CD4-positive, alpha-beta T cell (primary cell): ENCODE data around the gene RYR3. TPM values are rescaled to one million over a fixed set of nuclear protein-coding genes. Genes with fewer than 3 reads are reported as not detected.

Source experiments
- ATAC-seq: fragments of 200-7000 bp; cut with Tn5 transposase; one replicate; pipeline ENCODE4 v1.10.0; 2022; ENCODE audit warnings: mild to moderate bottlenecking; ENCODE audit not compliant: poor library complexity
- CTCF ChIA-PET: fragments of 350-600 bp; sonication (Branson Sonifier 250); formaldehyde crosslinking; loops from one replicate; lab custom pipeline; 2021; ENCODE audit warnings: antibody characterized with exemption, inconsistent platforms; lab: Charles Lee
- POLR2A ChIA-PET: fragments of 350-600 bp; sonication (Branson Sonifier 250); formaldehyde crosslinking; loops from one replicate; lab custom pipeline; 2021; ENCODE audit warnings: antibody characterized with exemption, inconsistent platforms; lab: Charles Lee
- DNase-seq, 14 experiments: peaks; one replicate each; pipeline ENCODE4 v3.0.0-alpha.2; 2013 to 2020; ENCODE audit warnings: mixed read lengths in 2 of 14
- H3K27ac ChIP-seq, 2 donors: one replicate each; pipeline versions ENCODE4 v1.5.1 to v1.7.0; 2013; ENCODE audit warnings: low read length in 2 of 2, low read depth in 1 of 2, mild to moderate bottlenecking in 1 of 2
- H3K27me3 ChIP-seq, 2 experiments: 1 replicate in 1 of 2; 2 replicates in 1 of 2; pipeline versions ENCODE4 v1.6.1 to v1.7.0; 2013; ENCODE audit warnings: low read length in 2 of 2, control low read depth in 1 of 2, mild to moderate bottlenecking in 1 of 2, moderate library complexity in 1 of 2; ENCODE audit not compliant: insufficient read depth in 2 of 2, control insufficient read depth in 1 of 2
- H3K36me3 ChIP-seq: one replicate; pipeline ENCODE4 v1.6.1; 2013; ENCODE audit warnings: low read length, control low read depth; ENCODE audit not compliant: insufficient read depth
- H3K4me1 ChIP-seq: one replicate; pipeline ENCODE4 v1.6.1; 2013; ENCODE audit warnings: low read length, control low read depth; ENCODE audit not compliant: insufficient read depth
- H3K4me3 ChIP-seq: one replicate; pipeline ENCODE4 v1.5.1; 2013; ENCODE audit warnings: mild to moderate bottlenecking, low read length, moderate library complexity
- H3K9me3 ChIP-seq, 2 experiments: 1 replicate in 1 of 2; 2 replicates in 1 of 2; pipeline versions ENCODE4 v1.6.1 to v1.7.0; 2013; ENCODE audit warnings: low read length in 2 of 2, mild to moderate bottlenecking in 2 of 2, control low read depth in 1 of 2, moderate library complexity in 1 of 2; ENCODE audit not compliant: control insufficient read depth in 1 of 2, insufficient read depth in 1 of 2
- H3K27ac Mint-ChIP-seq: one replicate; pipeline ENCODE4 v1.8.0; 2020; ENCODE audit warnings: mixed read lengths
- H3K27me3 Mint-ChIP-seq: one replicate; pipeline ENCODE4 v1.8.0; 2021; ENCODE audit warnings: mixed read lengths
- H3K36me3 Mint-ChIP-seq: one replicate; pipeline ENCODE4 v1.8.0; 2021; ENCODE audit warnings: low read depth, mixed read lengths
- H3K4me1 Mint-ChIP-seq: one replicate; pipeline ENCODE4 v1.8.0; 2021; ENCODE audit warnings: low read depth, mixed read lengths
- H3K4me3 Mint-ChIP-seq: one replicate; pipeline ENCODE4 v1.8.0; 2020; ENCODE audit warnings: mild to moderate bottlenecking, mixed read lengths
- H3K9me3 Mint-ChIP-seq: one replicate; pipeline ENCODE4 v1.8.0; 2020; ENCODE audit warnings: mixed read lengths
- CTCF ChIP-seq: fragments of 200-600 bp; IDR thresholded peaks from one replicate; pipeline ENCODE4 v1.8.0; 2022; ENCODE audit warnings: antibody characterized with exemption, mild to moderate bottlenecking
- intact Hi-C, 2 experiments: fragments of 100-400 bp; cut with DNase I in 1 of 2; cut with micrococcal nuclease in 1 of 2; formaldehyde crosslinking; loops; one replicate each; pipeline versions ENCODE4 v1.15.1 to v1.9.0; 2023 to 2025; cut with DNase I, micrococcal nuclease
- total RNA-seq, 174 experiments: library from RNA in 2 of 174; stranded (reverse) in 2 of 174; gene quantifications; one replicate each; pipeline ENCODE4 v1.2.3 and lab custom pipeline; 2021 to 2026

RYR3 gene
- total RNA-seq, 2 experiments from 2014 or later, result not detected

GRCh38 chr15:33539825-33540573, 229.2 kb downstream of the RYR3 start:
- H3K27ac ChIP-seq, result no peak overlapping the region
- H3K4me3 ChIP-seq, result no peak overlapping the region
- no peaks in the 10 kb centered on the region for H3K9me3 ChIP-seq
- H3K36me3 ChIP-seq, result no peaks in the 10 kb centered on the region
- no peaks in the 10 kb centered on the region for H3K36me3 Mint-ChIP-seq
- intact Hi-C loops, result no loop called here
- ChIA-PET CTCF (no interaction called here), POLR2A (no interaction called here)
- no peaks in the 10 kb centered on the region for H3K4me1 ChIP-seq
- no peak overlapping the region for H3K27ac Mint-ChIP-seq
- no peaks in the 10 kb centered on the region for H3K4me1 Mint-ChIP-seq
- no peak for TF ChIP-seq CTCF
- no peak overlapping the region for H3K4me3 Mint-ChIP-seq
- ATAC-seq, result no peak
- H3K9me3 Mint-ChIP-seq, result no peaks in the 10 kb centered on the region
- H3K27me3 Mint-ChIP-seq, result peaks cover 22% of the 10 kb centered on the region
- no peak for DNase-seq
- H3K27me3 ChIP-seq, result no peaks in the 10 kb centered on the region

GRCh38 chr15:33543957-33544356, 233.2 kb downstream of the RYR3 start:
- POLR2A ChIA-PET, result no interaction called here
- CTCF ChIA-PET, result no interaction called here

GRCh38 chr15:33545866-33546265, 235.1 kb downstream of the RYR3 start:
- Mint-ChIP-seq H3K9me3 (no peaks in the 10 kb centered on the region), H3K27ac (no peak overlapping the region), H3K4me1 (no peaks in the 10 kb centered on the region), H3K36me3 (no peaks in the 10 kb centered on the region), H3K4me3 (no peak overlapping the region), H3K27me3 (peaks cover 16% of the 10 kb centered on the region)
- H3K9me3 ChIP-seq, result no peaks in the 10 kb centered on the region
- no peak overlapping the region for H3K27ac ChIP-seq
- H3K36me3 ChIP-seq, result no peaks in the 10 kb centered on the region
- H3K4me3 ChIP-seq, result no peak overlapping the region
- CTCF ChIA-PET, result no interaction called here
- H3K4me1 ChIP-seq, result no peaks in the 10 kb centered on the region
- TF ChIP-seq CTCF, result no peak
- no peak for DNase-seq
- intact Hi-C loops, result no loop called here
- no peaks in the 10 kb centered on the region for H3K27me3 ChIP-seq
- POLR2A ChIA-PET, result no interaction called here
- no peak for ATAC-seq

More at GRCh38 chr15:33543957-33544356, 233.2 kb downstream of the RYR3 start:
- H3K4me1 Mint-ChIP-seq, result no peaks in the 10 kb centered on the region
- H3K9me3 ChIP-seq, result no peaks in the 10 kb centered on the region
- no peaks in the 10 kb centered on the region for H3K4me1 ChIP-seq
- H3K4me3 Mint-ChIP-seq, result no peak overlapping the region
- no peaks in the 10 kb centered on the region for H3K36me3 Mint-ChIP-seq
- no peak overlapping the region for H3K27ac ChIP-seq
- no peaks in the 10 kb centered on the region for H3K36me3 ChIP-seq
- TF ChIP-seq CTCF, result no peak
- no peaks in the 10 kb centered on the region for H3K27me3 ChIP-seq
- no peak for DNase-seq
- H3K27me3 Mint-ChIP-seq, result peaks cover 16% of the 10 kb centered on the region
- intact Hi-C loops, result no loop called here
- H3K27ac Mint-ChIP-seq, result no peak overlapping the region
- ATAC-seq, result no peak
- no peak overlapping the region for H3K4me3 ChIP-seq
- H3K9me3 Mint-ChIP-seq, result no peaks in the 10 kb centered on the region
